Keratinocyte (primary cell): ENCODE measurements around the gene LAMC3.

Experiments used
- EZH2 ChIP-seq: IDR thresholded peaks from one replicate; pipeline ENCODE4 v1.6.1; 2012; ENCODE audit warnings: inconsistent platforms, mild to moderate bottlenecking, low read length, moderate library complexity
- TF ChIP-seq, protein P1 (sequence below), 3 experiments: IDR thresholded peaks in 1 of 3; conservative IDR thresholded peaks in 1 of 3; optimal IDR thresholded peaks in 1 of 3; 2 replicates in 2 of 3; 3 replicates in 1 of 3; pipeline versions ENCODE3 to v1.5.1; 2011; ENCODE audit warnings: low read length in 3 of 3, mild to moderate bottlenecking in 3 of 3, moderate library complexity in 2 of 3, control low read depth in 1 of 3, inconsistent platforms in 1 of 3; ENCODE audit not compliant: insufficient read depth in 2 of 3; ENCODE audit errors: extremely low read depth in 1 of 3

DNA sequence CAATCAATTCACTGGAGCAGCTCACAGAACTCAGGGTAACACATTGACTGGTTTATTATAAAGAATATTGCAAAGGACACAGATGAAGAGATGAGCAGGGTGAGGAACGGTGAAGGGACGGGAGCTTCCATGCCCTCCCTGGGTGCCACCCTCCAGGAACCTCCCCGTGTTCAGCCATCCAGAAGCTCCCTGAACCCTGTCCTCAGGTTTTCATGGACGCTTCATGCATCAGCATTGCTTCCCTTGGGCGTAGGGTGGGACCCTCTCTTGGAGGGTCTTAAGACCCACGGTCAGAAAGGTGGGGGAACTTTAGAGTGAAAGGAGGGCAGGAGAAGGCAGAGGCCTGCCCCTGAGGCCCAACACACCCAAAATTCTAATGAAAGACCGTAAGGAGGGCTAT is 12.8 kb downstream of the LAMC3 start:
- TF ChIP-seq, protein P1, sequence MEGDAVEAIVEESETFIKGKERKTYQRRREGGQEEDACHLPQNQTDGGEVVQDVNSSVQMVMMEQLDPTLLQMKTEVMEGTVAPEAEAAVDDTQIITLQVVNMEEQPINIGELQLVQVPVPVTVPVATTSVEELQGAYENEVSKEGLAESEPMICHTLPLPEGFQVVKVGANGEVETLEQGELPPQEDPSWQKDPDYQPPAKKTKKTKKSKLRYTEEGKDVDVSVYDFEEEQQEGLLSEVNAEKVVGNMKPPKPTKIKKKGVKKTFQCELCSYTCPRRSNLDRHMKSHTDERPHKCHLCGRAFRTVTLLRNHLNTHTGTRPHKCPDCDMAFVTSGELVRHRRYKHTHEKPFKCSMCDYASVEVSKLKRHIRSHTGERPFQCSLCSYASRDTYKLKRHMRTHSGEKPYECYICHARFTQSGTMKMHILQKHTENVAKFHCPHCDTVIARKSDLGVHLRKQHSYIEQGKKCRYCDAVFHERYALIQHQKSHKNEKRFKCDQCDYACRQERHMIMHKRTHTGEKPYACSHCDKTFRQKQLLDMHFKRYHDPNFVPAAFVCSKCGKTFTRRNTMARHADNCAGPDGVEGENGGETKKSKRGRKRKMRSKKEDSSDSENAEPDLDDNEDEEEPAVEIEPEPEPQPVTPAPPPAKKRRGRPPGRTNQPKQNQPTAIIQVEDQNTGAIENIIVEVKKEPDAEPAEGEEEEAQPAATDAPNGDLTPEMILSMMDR (optimal IDR thresholded peaks at IDR 0.05 in 1 of 3, IDR thresholded peaks at IDR 0.05 in 1 of 3, conservative IDR thresholded peaks at IDR 0.05 in 1 of 3; ENCODE audit: extremely low read depth in 1 of 3, insufficient read depth in 2 of 3, low read length in 3 of 3), result no peak
- no peak for TF ChIP-seq EZH2
